GM19463 (cell line): ENCODE results near the gene C6orf136.

Source experiments
- ATAC-seq: cut with Tn5 transposase; IDR thresholded peaks from one replicate; pipeline ENCODE4 v1.9.1; 2021; ENCODE audit warnings: mild to moderate bottlenecking, moderate library complexity; ENCODE audit not compliant: unreplicated experiment

Gene C6orf136

DNA sequence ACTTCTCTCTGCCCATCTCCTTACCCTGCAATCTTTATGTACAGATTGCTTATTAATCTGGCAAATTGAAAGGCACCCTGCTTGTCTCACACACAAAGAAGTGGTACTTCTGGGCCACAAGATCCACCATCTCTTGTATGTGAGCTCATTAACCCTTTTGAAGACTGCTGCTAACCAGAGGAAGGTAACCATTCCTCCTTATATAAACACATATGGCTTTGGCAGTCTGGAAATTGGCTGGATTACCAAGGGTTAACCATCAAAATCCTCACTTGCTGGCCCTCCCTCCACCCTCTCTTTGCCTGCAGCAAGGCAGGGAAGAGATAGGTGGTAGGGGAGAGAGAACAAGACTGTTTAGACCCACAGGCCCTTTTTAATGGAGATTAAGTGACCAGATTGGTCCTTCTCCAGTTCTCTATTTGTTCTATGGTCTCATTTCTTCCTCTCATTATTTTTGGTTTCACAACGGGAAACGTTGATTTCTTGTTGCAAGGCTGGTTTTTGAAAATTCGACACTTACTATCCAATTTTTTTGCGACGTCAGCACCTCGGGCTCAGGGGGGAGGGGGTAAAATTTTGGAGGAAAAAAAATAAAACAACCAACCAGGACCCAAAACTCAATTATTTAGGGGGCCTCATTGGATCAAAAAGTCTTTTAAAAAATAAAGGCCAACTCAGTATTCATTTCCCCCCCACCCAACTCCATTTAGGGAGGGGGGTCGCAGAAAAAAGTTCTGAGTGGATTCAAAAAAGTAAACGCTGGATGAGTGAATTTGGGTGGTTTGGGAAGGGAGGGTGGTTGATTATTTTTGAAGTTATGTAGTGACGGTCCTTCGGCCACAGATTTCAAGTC, 30.7 kb upstream of the C6orf136 start:
- no peak for ATAC-seq

DNA sequence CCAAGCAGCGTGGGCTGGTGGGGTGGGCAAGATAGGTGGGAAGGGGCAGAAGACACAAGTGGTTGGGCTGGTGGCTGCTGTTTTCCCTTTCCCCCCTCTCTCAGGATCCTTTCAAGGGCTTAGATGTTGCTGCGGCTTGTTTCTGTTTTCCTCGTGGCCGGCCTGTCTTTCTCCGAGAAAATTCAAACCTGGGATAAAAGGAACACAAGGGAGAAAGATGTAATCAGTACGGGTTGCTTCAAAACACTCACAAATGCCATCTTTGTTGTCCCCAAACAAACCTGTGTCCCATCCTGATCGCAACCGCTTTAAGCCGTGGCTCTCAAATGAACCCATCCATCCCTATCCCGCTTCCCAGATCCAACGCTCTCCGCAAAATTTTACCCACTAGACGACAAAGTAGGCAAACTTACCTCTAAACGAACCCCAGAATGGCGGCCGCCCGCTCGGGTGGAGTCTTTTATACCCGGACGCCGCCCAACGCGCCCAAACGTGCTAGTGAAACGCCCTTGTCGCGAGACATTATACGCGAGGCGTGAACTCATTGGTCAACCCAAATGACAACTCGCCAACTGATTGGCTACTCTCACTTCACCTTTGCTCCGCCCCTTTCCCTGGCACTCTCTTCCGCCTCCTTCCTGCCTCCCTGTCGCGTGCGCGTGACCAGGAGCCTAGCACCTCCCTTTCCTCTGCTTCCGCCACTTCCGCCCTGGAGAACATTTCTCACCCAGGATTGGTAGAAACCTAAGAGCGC, 29.9 kb upstream of the C6orf136 start, which contains the start of gene PPP1R10:
Gene PPP1R10, minus strand, starts transcription at position 433 of the 754 bp plus-strand sequence. CDS start 7,299 bp downstream, outside the sequence.
- ATAC-seq: peak; percentile 74

DNA sequence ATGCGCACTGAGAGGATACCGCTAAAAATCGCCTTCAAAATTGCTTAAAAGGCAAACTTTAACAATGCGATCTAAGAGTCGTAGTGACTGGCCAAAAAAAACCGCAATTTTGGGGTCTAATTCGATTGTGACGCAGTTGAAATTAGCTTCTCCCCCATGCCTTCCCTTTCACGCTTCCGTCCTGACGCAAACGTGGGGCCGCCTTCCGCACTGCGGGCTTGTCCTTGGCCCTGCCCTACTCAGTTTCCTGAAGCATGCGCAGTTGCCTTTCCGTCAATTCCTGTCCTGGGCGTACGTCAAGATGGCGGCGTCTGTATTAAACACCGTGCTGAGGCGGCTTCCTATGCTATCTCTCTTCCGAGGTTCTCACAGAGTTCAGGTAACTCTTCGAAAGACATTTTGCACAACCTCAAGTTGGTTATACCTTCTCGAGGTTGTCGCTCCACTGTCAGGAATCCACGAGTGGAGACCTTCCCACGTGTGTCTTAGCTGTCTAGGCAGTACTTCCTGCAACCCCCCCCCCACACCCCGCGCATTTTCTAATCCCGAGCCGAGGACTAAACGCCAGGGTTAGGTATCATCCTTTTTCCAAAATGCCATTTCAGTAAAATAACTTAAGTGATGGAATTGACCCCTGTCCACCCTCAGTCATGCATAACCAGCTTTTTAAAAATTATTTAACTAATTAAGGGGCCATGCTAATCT, 29.2 kb upstream of the C6orf136 start, which contains the start of gene MRPS18B:
Gene MRPS18B, plus strand, starts transcription at position 276 of the 705 bp plus-strand sequence. Its CDS starts 26 bp downstream, at position 302.
- peak; percentile 74 for ATAC-seq

DNA sequence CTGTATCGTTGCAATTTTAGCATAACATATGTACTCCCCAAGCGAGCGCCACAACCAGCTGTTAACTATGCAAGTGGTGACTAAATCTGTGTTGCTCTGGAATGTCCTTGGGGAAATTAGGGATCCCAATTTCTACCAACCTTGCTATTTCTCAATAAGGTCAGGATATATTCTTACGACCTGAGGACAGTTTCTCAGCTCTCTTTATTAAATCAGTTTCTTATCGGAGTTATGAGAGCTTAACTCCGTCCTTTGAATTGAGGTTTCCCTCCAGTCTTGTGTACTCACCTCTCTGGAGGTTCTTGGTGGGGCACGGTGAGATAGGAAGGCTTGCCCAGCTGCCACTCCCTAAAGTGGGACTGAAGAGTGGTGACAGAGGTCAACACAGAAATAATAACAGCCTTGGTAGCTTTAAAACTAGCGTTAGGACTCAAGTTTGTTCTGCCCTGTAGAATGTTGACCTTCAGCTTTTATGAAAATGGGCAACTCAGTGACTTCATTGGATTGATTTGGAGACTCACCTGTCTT, 28.6 kb upstream of the C6orf136 start:
- no peak for ATAC-seq

DNA sequence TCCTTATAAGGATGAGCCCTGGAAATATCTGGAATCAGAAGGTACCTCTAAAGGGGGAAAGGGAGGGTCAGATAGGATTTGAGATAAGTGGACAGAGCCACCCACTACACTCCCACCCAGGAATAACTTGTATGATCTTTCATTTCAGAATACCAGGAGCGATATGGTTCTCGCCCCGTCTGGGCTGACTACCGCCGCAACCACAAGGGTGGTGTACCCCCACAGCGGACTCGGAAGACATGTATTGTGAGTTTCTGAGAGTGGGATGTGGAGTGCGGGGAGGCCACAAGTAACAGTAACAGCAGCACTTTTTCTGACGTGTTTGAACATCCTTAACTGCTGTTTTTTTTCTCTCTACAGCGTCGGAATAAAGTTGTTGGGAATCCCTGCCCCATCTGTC, 27.4 kb upstream of the C6orf136 start:
- ATAC-seq: no peak

DNA sequence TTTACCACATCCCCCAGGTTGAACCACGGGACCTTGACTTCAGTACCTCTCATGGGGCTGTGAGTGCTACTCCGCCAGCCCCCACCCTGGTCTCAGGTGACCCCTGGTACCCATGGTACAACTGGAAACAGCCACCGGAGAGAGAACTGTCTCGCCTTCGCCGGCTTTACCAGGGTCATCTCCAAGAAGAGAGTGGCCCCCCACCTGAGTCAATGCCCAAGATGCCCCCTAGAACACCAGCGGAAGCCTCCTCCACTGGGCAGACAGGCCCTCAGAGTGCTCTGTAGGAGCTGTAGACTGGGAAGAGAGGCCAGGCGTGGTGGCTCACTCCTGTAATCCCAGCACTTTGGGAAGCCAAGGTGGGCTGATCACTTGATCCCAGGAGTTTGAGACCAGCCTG, 21.4 kb upstream of the C6orf136 start:
- ATAC-seq: no peak

DNA sequence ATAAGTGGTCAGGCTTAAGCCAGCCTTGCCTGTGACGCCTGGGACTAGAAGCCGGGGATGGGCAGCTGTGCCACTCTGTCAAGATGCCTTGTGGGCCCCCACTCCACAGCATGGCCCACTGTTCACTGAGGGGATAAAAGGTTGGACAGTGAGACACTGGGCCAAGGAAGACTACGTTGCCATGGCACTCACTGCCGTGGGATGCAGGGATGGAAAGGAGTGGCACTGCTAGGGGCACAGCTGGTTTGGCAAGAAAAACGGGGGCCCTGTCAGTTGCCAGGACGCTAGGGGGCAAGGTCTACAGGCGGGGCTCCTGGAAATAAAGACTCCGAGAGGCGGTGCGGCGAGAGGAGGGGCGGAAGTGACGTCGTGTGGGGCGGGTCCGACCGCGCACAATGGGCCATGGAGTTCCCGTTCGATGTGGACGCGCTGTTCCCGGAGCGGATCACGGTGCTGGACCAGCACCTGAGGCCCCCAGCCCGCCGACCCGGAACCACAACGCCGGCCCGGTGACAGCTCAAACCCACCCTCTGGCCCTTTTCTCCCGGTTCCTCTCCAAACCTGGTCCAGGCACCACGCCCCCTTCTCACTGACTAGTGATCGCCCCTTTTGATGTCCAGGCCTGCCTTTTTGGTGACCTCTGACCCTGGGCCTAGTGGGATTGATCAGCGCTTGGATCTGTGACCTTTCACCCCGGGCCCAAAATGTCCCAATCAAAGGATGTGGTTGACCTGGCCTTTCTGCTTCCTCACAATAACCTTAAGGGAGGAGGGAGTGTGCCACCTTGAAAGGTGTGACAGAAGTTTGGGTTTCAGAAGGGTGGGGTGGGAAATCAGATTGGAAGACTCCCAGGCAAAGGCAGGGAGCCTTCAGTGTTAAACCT, 20.2 kb upstream of the C6orf136 start, which contains the start of gene ATAT1:
Gene ATAT1, plus strand, starts transcription at position 391 of the 883 bp plus-strand sequence.
- peak; percentile 90 for ATAC-seq

DNA sequence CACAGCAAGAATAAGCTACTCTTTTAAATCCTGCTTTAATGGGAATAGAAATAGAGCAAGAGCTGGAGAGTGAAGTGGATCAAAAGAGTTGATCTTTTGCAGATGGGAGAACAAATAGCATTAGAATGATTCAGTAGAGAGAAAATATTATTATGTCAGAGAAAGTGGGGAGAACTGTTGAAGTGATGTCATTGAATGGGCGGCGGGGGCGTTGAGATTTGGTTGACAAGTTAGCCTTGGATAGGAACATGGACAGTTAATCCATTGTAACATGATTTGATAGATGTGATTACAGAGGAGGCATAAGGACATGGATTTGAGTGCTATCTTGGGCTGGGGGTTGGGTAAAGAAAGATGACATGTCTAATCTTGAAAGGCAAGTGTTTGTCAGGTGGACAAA, 11.1 kb upstream of the C6orf136 start:
- no peak for ATAC-seq

DNA sequence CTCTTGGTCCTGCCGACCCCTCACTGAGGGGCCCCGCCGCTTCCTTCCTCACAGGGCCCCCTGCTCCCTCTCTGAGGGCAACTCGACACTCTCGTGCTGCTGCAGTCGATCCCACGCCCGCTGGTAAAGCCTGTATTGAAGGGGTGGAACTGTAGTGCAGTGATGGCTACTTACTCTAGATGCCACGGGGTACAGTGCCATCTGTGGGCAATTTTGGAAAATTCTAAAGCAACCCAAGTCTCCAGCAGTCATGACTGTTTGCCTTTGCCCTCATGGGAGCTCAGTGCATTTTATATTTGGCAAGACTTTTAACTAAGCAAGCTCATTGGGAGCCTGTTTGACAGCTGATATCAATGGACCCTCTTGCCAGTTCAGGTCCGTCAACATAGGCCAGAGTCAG, 6.5 kb upstream of the C6orf136 start:
- no peak for ATAC-seq

DNA sequence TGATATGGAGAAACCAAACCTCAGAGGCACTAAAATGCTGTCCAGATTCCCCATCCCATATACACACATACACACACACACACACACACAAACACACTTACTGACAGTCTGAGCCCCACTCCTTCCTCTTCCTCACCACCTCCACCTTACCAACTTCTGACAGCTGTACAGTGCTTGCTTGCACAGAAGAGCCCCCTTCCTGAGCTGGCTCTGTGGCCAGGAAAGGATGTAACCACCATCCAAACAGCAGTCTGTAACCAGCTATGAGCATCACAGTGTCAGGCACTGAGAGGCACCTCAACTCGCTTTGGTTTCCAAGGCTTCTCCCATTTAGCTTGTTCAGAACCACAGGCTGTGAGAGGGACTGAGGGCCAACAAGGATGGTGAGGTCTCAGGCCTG, 5.9 kb upstream of the C6orf136 start:
- ATAC-seq: no peak

DNA sequence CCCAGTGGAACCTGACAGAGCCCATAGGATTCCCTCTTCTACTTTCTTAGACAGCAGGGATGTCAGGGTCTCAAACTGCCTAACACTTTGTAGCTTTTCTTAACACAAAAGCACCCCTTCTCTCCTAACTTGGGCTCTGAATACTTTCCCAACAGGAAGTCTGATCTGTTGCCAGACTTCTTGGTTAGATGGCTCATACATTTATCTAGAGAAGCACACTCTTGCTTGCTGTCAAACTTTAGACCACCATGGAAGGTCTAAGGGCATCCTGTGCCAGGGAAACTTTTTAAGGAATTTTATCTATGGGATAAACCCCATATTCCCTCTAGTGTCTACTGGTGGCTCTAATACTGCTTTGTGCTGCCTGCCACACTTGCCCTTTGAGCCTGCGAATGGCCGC, 3.3 kb upstream of the C6orf136 start:
- ATAC-seq: no peak

DNA sequence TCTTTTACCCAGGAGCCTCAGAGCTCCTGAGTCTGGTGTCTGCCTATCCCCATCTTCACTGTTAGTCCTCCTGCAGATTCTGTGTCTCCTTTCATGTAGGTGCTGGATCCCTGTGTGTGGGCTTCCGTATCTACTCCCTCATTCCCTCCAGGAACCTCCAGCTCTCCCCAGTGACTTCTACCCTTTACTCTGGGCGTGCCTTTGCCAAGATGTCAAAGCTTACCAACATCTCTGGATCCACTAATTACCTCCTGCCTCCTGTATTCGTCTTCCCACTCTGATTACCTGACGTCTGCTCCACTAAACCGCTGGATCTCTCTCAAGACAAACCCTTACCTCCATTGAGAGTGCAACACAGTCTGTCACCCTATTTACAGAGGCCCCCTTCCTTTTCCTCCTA, 2.2 kb upstream of the C6orf136 start:
- ATAC-seq: no peak

DNA sequence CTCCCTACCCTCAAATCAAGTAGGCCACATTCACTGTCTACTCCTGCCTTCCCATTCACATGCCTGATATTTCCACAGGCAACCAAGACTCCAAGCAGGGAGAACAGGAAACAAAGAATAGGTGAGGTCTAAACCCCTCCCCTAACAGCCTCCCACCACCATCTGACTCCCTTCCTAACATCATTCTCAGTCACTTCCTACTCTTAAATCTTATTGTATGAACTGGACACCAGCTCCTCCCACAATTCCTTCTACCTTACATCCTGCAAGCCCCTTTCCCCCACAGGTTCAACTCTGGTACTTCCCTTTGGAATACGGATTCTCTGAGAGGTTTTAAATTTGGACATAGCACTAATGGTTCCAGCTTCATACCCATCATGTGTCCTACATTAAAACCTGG, 944 bp upstream of the C6orf136 start:
- ATAC-seq: no peak

DNA sequence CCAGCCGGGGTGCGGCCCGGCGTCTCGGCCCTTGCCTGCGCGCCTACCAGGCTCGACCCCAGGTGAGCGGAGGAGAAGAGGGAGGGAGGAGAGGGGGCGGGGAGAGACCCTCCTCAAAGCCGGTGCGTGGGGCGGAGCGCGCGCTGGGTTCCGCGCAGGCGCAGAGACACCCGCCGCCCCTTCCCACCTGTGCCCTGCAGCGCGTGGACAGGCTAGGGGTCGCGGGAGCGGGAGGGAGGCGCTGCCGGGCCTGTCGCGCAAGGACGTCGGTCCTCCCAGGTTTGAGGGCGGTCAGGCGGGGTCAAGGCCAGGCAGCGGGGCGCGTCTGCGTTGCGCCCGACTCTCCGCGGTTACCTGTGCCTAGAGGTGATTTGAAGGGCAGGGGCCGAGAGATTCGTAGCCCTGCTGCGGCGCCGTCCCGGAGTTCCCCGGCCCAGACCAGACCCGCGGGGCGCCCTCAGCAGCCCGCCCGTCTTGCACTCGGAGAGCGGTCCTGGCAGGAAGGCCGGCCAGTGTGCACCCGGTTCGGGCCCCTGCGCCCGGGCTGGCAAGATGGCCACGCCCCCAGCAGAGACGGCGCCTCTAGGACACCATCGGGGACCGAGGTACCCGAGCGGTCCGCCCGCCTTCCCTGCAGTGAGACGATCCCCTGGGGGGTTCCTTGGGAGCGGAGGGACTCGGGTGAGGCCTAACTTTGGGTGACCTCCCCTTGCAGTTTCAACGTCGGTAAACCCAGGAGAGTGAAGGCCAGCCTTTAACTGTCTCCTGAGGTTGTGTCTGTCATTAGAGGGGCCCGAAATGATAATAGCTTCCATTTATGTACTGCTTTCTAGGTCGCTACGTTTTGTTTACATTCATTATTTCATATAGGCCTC, 546 bp downstream of the C6orf136 start:
- peak; percentile 69 for ATAC-seq

DNA sequence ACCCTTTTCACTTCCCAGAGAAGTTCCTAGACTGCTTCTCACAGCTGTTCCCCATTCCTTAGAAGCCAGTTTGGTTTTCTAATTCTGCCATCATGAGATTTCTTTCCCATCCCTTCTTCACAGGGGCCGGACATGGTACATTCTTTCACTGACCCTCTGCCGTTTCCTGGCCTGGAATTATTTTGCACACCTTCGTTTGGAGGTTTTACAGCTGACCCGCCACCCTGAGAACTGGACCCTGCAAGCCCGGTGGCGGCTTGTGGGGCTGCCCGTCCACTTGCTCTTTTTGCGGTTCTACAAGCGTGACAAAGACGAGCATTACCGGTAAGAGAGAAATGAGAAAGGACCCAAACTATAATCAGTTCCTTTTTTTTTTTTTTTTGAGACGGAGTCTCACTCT, 4.2 kb downstream of the C6orf136 start:
- no peak for ATAC-seq

DNA sequence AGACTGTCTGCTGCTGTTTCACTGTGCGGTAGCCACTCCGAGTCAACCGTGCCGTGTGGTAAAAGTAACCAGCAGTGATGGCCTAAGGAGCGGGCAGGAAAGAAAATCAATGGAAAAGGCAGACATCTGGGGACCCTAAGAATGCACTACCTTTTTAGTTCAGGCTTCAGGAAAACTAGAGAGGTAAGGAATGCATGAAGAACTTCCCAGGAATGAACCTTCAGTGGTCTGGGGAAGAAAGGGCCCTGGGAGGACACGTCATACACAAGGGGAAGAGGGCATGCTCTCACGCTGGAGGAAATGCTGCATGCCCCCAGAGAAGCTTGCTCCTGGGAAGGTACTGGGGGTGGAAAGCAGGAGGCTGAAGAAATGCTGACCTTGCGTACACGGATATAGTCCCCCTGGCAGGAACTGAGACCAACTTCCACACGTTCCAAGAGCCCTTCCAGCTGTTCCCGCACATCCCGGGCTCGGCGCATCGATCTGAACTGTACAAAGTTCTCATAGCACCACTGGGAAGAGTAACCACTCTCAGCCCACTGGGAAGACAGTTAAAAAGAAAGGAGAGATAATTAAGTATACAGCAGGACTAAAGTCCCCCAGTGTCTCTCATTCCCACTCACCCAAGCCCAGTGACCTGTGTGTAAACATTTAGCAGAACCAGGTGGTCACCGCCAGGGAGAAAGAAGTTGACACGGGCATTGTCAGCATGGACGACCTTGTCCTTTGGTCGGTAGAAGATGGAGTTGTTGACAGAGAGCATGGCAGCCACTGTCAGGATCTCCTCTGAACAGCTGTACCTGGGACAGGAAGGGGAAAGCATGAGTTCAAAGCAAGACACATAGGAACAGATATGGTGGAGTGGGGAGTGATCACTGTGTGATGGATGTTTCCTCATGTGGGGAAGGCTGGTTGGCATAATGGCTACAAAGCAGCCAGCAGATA, 8.1 kb downstream of the C6orf136 start:
- ATAC-seq: no peak

DNA sequence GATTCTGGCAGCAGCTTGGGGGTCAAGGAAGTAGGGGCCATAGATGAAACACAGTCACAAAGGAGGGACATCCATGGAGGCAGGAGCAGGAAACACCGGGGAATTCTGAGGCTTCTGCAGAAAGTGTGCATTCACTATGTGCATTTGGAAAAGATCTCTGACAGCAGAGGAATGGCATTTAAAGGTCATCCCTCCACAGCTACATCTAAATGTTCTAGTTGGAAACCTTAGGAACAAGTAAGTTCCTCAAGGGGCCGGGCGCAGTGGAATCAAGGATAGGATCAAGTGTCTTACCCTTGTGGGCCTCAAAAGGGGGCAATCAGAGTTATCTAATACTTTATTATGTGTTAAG, 8.8 kb downstream of the C6orf136 start:
- no peak for ATAC-seq

DNA sequence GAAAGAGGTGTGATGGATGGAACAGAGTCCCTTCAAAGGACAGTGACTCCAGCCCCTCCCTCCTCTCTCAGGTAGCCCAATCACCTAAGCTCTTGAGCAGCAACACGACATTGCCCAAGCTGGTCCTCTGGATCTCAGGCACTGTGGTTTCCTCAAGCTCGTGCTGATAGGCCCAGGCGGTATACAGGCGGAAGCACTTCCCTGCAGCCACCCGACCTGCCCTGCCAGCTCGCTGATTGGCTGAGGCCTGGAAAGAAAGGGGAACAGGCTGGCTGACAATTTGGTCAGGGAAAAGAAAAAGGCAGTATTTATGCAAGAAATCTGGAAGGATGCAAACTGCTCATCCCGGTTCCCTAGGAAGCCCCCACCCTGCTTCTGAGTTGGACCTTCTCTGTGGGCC, 9.6 kb downstream of the C6orf136 start:
- ATAC-seq: no peak
